IMR-90 (cell line): ENCODE measurements around the gene LRRFIP1. TPM values are rescaled to one million over a fixed set of nuclear protein-coding genes. Genes with fewer than 3 reads are reported as not detected.

Experiments used
- ATAC-seq: fragments of 200-7000 bp; cut with Tn5 transposase; 2 replicates; pipeline ENCODE4 v1.9.1; 2020; ENCODE audit warnings: low read depth, mild to moderate bottlenecking, moderate library complexity
- BruUV-seq: library from RNA; stranded (reverse); fragments of 400-500 nt; replicated peaks from 2 replicates; lab custom pipeline; 2021; lab: Mats Ljungman, UMichigan
- CTCF ChIA-PET: fragments of 300-600 bp; formaldehyde crosslinking; extraction: SDS; loops from one replicate; lab custom pipeline; 2021; ENCODE audit warnings: antibody characterized with exemption; lab: Yijun Ruan, JAX
- POLR2A ChIA-PET: fragments of 300-600 bp; sonication (Branson Sonifier 250); formaldehyde crosslinking; loops from one replicate; lab custom pipeline; 2022; ENCODE audit warnings: antibody characterized with exemption; ENCODE audit not compliant: unreplicated experiment; lab: Charles Lee
- DNase-seq: peaks from one replicate; pipeline ENCODE4 v3.0.0; 2013
- H2AFZ ChIP-seq: replicated peaks from 2 replicates; pipeline ENCODE3; 2013; ENCODE audit warnings: low read length, mild to moderate bottlenecking; ENCODE audit not compliant: poor library complexity
- H2AK5ac ChIP-seq: 2 replicates; pipeline ENCODE4 v1.6.1; 2013; ENCODE audit warnings: low read depth, low read length, inconsistent platforms
- H2AK9ac ChIP-seq: replicated peaks from 2 replicates; pipeline ENCODE3; 2013; ENCODE audit warnings: mild to moderate bottlenecking, low read depth, low read length, moderate library complexity; ENCODE audit not compliant: poor library complexity
- H2BK120ac ChIP-seq: 2 replicates; pipeline ENCODE4 v1.6.1; 2013; ENCODE audit warnings: low read depth, low read length, inconsistent platforms
- H2BK15ac ChIP-seq: 3 replicates; pipeline ENCODE4 v1.6.1; 2013; ENCODE audit warnings: low read depth, low read length, inconsistent platforms
- H2BK20ac ChIP-seq: 2 replicates; pipeline ENCODE4 v1.6.1; 2013; ENCODE audit warnings: low read depth, mild to moderate bottlenecking, inconsistent platforms, low read length, moderate library complexity
- H2BK5ac ChIP-seq: 2 replicates; pipeline ENCODE4 v1.6.1; 2013; ENCODE audit warnings: mild to moderate bottlenecking, low read depth, low read length, inconsistent platforms; ENCODE audit not compliant: poor library complexity, severe bottlenecking
- H3K14ac ChIP-seq: replicated peaks from 2 replicates; pipeline ENCODE4 v1.6.1; 2013; ENCODE audit warnings: low read depth, low read length, inconsistent platforms
- H3K18ac ChIP-seq: 2 replicates; pipeline ENCODE4 v1.6.1; 2013; ENCODE audit warnings: low read depth, low read length, control low read depth
- H3K23ac ChIP-seq: 2 replicates; pipeline ENCODE4 v1.6.1; 2013; ENCODE audit warnings: low read depth, low read length, inconsistent platforms
- H3K27ac ChIP-seq: 2 replicates; pipeline ENCODE4 v1.5.1; 2013; ENCODE audit warnings: mild to moderate bottlenecking, control low read depth, low read length; ENCODE audit not compliant: insufficient read depth
- H3K27me3 ChIP-seq: 2 replicates; pipeline ENCODE4 v1.6.1; 2013; ENCODE audit warnings: low read length; ENCODE audit not compliant: control insufficient read depth, insufficient read depth
- H3K36me3 ChIP-seq: 2 replicates; pipeline ENCODE4 v1.6.1; 2013; ENCODE audit warnings: low read length, mixed read lengths; ENCODE audit not compliant: control insufficient read depth, insufficient read depth
- H3K4ac ChIP-seq: 2 replicates; pipeline ENCODE4 v1.6.1; 2013; ENCODE audit warnings: low read depth, low read length, inconsistent platforms
- H3K4me1 ChIP-seq: 2 replicates; pipeline ENCODE4 v1.6.1; 2013; ENCODE audit warnings: low read length, mixed read lengths; ENCODE audit not compliant: control insufficient read depth, insufficient read depth
- H3K4me2 ChIP-seq: 2 replicates; pipeline ENCODE4 v1.6.1; 2013; ENCODE audit warnings: low read depth, mild to moderate bottlenecking, control low read depth, low read length, moderate library complexity
- H3K4me3 ChIP-seq: 2 replicates; pipeline ENCODE4 v1.5.1; 2013; ENCODE audit warnings: low read depth, mild to moderate bottlenecking, control low read depth, low read length, moderate library complexity; ENCODE audit not compliant: insufficient read depth
- H3K56ac ChIP-seq: 2 replicates; pipeline ENCODE4 v1.6.1; 2013; ENCODE audit warnings: low read length, inconsistent platforms; ENCODE audit not compliant: insufficient read depth; ENCODE audit errors: extremely low read depth
- H3K79me1 ChIP-seq, 2 experiments: 2 replicates each; pipeline ENCODE4 v1.6.1; 2013; ENCODE audit warnings: low read length in 2 of 2, inconsistent platforms in 1 of 2, low read depth in 1 of 2
- H3K9ac ChIP-seq: 2 replicates; pipeline ENCODE4 v1.6.1; 2013; ENCODE audit warnings: low read depth, low read length, control low read depth
- H3K9me1 ChIP-seq: 2 replicates; pipeline ENCODE4 v1.6.1; 2013; ENCODE audit warnings: low read length, inconsistent platforms; ENCODE audit not compliant: insufficient read depth
- H3K9me3 ChIP-seq: 2 replicates; pipeline ENCODE4 v1.6.1; 2013; ENCODE audit warnings: low read length; ENCODE audit not compliant: control insufficient read depth, insufficient read depth
- H4K20me1 ChIP-seq: 2 replicates; pipeline ENCODE4 v1.6.1; 2013; ENCODE audit warnings: low read length, inconsistent platforms; ENCODE audit not compliant: insufficient read depth
- H4K5ac ChIP-seq: 2 replicates; pipeline ENCODE4 v1.6.1; 2013; ENCODE audit warnings: mild to moderate bottlenecking, low read depth, low read length, control low read depth
- H4K8ac ChIP-seq, 2 experiments: 2 replicates each; pipeline ENCODE4 v1.6.1; 2013; ENCODE audit warnings: low read depth in 2 of 2, low read length in 2 of 2, control low read depth in 1 of 2, inconsistent platforms in 1 of 2
- H4K91ac ChIP-seq: 2 replicates; pipeline ENCODE4 v1.6.1; 2013; ENCODE audit warnings: low read depth, low read length, inconsistent platforms; ENCODE audit not compliant: insufficient read depth
- FOS ChIP-seq: fragments of 150-350 bp; IDR thresholded peaks from 2 replicates; pipeline ENCODE4 v1.6.1; 2016; ENCODE audit warnings: low read depth, low read length
- WGBS, 2 experiments: methylation state at CpG; one replicate each; pipeline versions ENCODE4 v1.1.5 to v1.1.7; 2013; ENCODE audit warnings: missing lambda C conversion rate in 2 of 2; ENCODE audit not compliant: insufficient read length in 1 of 2; ENCODE audit errors: extremely low coverage in 2 of 2; 5-methylcytosine and 5-hydroxymethylcytosine counted together
- dilution Hi-C: fragments of 300-500 bp; cut with HindIII; formaldehyde crosslinking; loops from one replicate; pipeline ENCODE4 v1.14.3; 2018; ENCODE audit warnings: low sequenced_read_pairs; ENCODE audit not compliant: unreplicated experiment
- in situ Hi-C: fragments of 300-500 bp; cut with MboI; formaldehyde crosslinking; loops from 3 replicates; pipeline ENCODE4 v1.14.3; 2019; ENCODE audit warnings: low sequenced_read_pairs, inconsistent platforms, mixed read lengths
- intact Hi-C: fragments of 100-400 bp; cut with micrococcal nuclease; formaldehyde crosslinking; loops from 2 replicates; pipeline ENCODE4 v1.10.0; 2022
- polyA plus RNA-seq, 3 experiments: library from polyadenylated mRNA; depleted of rRNA; stranded (reverse); fragments of >200 nt; gene quantifications; 2 replicates each; pipeline ENCODE4 v1.2.3, GENCODE V29; 2012; ENCODE audit warnings: low replicate concordance in 1 of 3
- total RNA-seq: library from RNA; depleted of rRNA; stranded (reverse); fragments of >200 nt; gene quantifications from 2 replicates; pipeline ENCODE4 v1.2.3, GENCODE V29; 2012

The LRRFIP1 gene
- total and polyA plus RNA-seq, 2 of the 4 experiments (the other 2 are of a cell fraction), result 52.2 to 54.4 TPM

DNA sequence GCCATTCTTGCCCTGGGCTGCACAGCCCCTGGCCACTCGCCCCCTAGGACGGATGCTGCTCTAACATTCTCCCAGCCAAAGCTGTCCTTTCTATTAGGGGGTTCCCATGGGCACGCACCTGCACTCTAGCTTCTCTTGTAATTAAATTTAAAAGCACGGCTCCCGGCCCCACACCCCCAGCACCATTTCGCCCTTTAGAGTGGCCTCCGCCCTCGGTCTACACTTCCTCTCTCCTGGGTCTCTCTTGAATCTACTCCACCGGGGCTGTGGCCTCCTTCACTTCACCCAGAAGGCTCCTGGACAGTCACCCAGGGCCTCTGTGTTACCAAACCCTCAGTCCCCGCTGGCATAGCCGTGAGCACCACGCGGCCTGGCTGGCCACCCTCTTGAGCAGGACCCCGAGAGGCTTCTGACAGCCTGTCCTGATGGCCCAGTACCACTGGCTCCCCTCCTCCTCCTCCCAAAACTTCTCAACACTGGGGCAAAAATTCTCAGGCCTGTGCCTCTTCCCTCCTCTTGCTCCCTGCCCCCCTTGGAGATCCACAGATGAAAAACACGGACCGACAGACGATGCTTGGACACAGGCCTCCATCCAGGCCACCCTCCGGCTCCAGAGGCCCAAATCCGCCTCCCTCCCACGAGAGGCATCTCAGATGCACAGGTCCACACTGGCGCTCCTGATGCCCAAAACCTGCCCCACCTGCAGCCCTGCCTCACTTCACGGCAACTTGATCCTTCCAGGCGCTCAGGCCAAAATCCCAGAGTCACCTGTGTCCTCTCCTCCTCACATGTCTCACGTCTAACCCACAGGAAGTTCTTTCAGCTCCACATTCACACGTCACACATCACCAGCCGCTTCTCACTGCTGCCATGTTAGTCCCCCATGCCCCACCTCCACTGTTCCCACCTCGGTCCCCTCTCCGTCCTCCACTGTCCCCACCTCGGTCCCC is 29.9 kb upstream of the LRRFIP1 start:
- POLR2A ChIA-PET, result no interaction called here
- no peak overlapping the region for H2BK120ac ChIP-seq
- ATAC-seq (no peak), DNase-seq (no peak)
- H2BK5ac ChIP-seq, result no peak overlapping the region
- H2AK5ac ChIP-seq, result no peak overlapping the region
- CTCF ChIA-PET, result no interaction called here
- no peak overlapping the region for H2AK9ac ChIP-seq
- no peaks in the 10 kb centered on the region for H3K79me1 ChIP-seq
- H3K36me3 ChIP-seq, result no peaks in the 10 kb centered on the region
- no peak overlapping the region for H3K14ac ChIP-seq
- no peak overlapping the region for H3K27ac ChIP-seq
- H2BK15ac ChIP-seq, result no peak overlapping the region
- peaks cover 7% of the 10 kb centered on the region for H3K4me1 ChIP-seq
- no TSS peak for BruUV-seq
- TF ChIP-seq FOS, result no peak
- no peaks in the 10 kb centered on the region for H3K27me3 ChIP-seq
- no peak overlapping the region for H3K4me3 ChIP-seq
- in situ Hi-C loops, result no loop called here
- no peak overlapping the region for H4K91ac ChIP-seq
- intact Hi-C loops, result no loop called here
- no peak overlapping the region for H3K56ac ChIP-seq
- H3K4ac ChIP-seq, result no peak overlapping the region
- H4K5ac ChIP-seq, result no peak overlapping the region
- no peak overlapping the region for H3K18ac ChIP-seq
- no peaks in the 10 kb centered on the region for H4K20me1 ChIP-seq
- no peak overlapping the region for H2AFZ ChIP-seq
- WGBS, 2 experiments, result 90% methylated on average over 17 of the region's 29 CpGs; no CpG with 5 or more reads in 1 of the 2 experiments
- H3K9ac ChIP-seq, result no peak overlapping the region
- no peaks in the 10 kb centered on the region for H3K9me3 ChIP-seq
- dilution Hi-C loops, result no loop called here
- no peak overlapping the region for H3K4me2 ChIP-seq
- no peak overlapping the region for H2BK20ac ChIP-seq
- H4K8ac ChIP-seq, result no peak overlapping the region
- no peak overlapping the region for H3K23ac ChIP-seq
- 0 out of 2 replicates have a peak, but pooled peaks cover 3% of the 10 kb centered on the region for H3K9me1 ChIP-seq
